HG02938 (cell line): ENCODE results near the gene HLA-DMB.
A peak's percentile ranks its signal among the peaks of the same experiment; 100 is the strongest.

Experiments used
- ATAC-seq: cut with Tn5 transposase; IDR thresholded peaks from one replicate; pipeline ENCODE4 v1.9.1; 2021; ENCODE audit warnings: mild to moderate bottlenecking, moderate library complexity; ENCODE audit not compliant: unreplicated experiment

HLA-DMB gene

DNA sequence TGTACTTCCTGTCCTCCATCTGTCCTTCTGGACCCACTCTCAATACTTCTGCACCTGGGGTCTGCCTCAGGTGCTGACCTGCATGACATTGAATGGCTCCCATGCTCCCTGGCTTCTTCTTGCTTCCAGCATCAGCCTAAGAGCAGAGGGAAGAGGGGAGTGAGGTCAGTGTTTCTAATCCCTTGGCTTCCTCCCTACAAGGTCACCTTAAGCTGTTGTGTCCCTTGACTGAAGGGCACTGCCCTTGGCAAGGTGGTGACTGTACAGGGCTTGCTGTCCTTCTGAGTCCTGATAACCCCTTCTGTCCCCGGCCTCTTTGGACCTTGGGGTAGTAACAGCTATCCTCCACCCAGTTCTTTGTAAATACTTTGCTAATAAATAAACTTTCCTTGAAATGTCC, 9.6 kb downstream of the HLA-DMB start:
- ATAC-seq = no peak

DNA sequence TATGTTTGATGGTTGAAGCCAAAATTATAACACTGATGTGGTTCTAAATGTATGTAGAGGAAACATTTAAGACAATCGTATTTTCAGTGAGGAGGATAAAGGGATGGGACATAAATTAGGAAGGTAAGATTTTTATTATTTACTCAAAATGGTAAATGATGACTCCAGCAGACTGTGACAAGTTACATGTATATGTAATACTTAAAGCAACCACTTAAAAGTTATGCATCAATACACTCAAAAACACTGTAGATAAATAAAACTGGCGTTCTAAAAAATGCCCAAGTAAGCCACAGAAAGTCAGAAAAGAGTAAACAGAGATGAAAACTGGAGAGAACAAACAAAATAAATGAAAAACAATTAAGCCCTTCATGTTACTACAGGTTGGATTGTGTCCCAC, 18.7 kb downstream of the HLA-DMB start:
- ATAC-seq = no peak

DNA sequence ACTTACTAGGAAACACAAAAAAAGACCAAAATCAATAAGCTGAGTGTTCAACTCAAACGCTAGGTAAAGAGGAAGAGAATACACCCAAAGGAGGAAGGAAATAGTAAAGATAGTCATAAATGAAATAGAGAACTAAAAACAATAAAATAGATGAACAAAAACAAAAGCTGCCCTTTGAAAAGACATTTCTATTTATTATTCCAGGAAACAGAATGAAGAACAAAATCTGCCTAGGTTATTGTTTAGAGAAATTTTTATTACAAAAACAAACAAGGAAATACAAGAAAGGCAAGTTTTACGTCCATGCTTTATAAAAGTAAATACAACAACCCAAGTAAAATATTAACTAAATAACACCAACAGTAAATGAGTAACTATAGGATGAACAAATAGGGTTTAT, 20.1 kb downstream of the HLA-DMB start:
- ATAC-seq = no peak

DNA sequence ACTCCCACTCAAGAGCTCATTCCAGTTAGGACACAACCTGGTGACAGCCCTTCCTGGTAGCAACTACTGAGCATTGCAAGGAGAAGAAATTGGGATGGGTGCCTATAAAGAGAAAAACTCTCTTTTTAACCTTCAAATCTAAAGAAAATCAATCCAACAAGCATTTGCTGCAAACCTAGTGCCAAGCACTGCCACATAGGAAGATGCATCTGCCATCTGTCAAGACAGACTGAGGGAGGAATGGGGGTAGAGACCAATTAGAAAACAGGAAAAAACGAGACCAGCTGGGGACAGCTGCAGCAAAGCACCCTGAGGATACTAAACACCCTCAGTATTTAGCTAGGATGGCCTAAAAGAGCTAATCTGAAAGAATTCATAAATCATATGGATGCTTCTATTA, 27.9 kb downstream of the HLA-DMB start:
- ATAC-seq = no peak

DNA sequence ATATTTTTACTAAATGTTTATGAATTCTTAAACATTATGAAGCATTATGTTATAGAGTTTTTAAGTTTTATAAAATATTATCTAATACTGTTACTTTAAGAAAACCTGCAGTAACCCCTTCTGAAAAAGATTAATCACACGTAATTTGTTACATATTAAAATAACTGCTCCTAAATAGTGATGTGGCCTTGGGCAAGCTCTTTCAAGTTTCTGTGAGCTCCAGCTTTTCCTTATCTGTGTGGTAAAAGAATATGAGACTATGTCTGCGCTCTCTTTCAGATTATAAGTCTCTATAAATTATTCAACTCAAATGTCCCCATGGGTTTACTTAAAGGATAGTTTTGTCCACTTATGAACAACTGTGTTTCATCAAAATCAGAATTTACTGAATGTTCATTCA, 31.9 kb downstream of the HLA-DMB start:
- ATAC-seq = no peak

DNA sequence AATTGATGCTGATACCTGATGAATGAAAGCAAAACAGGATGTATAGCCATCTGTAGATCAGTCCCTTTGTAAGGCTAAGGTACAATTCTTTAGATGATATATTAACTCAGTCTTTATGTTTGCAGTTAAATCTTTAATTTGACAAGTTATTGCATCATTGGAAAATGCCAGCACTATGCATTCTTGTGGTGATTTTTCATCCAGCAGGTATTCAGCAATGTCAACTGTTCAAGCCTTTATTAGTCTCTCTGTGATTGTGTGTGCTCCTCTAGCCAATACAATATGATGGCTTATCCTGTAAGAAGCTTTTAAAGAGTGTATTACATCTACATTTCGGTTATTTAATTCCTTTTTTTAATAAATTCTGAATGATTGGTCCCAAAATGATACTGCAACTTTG, 34.3 kb downstream of the HLA-DMB start:
- no peak for ATAC-seq

DNA sequence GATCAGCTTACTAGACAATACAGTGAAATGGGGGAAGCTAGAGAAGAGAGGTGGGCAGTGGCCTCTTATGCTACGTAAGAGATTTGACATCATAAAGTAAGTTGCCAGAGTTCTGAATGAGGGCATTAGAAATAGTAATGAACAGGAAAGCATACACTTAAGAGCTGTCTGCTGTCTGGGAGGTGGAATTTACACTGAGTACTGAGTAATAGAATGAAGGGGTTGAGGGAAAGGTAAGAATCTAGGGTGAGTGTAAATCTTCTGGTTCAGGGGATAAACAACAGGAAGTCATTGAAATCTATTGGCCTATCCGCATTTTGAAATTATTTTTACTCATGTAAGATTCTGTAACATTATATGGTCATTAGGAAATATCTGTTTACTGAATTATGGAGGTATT, 35.8 kb downstream of the HLA-DMB start:
- ATAC-seq = no peak

DNA sequence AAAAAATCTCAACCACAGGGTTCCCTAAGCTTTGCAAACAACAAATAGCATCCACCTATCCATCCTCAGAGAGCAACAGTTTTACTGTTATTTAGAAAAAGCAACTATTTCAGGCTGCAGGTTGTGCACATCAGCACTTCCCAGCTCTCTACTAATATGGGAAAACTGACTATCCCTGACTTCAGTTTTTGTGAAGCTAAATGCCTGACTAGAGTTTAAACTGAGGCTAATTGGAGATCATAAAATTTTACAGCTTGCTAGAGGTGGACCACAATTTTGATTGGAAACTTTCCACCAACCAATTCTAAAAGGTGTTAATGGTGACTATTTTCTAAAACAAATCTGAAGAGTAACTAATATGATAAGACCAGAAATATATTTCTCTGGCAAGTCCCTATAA, 36.9 kb downstream of the HLA-DMB start:
- ATAC-seq = no peak

DNA sequence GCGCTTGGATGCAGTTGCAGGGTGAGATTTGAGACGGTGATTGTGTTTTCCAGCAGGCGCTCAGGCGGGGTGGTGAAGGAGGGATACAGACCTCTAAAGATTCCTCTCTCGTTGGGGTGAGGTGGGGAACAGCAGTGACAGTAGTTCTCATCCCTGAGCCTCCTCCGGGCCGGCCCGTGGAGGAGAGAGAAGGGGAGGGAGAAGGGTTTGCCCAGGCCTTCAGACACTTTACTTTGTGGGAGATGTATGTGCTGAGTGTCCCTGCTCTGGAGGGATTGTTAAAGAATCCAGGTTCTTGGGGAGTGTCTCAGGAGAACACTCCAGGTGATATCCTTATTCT, 45.9 kb downstream of the HLA-DMB start:
- ATAC-seq = no peak

DNA sequence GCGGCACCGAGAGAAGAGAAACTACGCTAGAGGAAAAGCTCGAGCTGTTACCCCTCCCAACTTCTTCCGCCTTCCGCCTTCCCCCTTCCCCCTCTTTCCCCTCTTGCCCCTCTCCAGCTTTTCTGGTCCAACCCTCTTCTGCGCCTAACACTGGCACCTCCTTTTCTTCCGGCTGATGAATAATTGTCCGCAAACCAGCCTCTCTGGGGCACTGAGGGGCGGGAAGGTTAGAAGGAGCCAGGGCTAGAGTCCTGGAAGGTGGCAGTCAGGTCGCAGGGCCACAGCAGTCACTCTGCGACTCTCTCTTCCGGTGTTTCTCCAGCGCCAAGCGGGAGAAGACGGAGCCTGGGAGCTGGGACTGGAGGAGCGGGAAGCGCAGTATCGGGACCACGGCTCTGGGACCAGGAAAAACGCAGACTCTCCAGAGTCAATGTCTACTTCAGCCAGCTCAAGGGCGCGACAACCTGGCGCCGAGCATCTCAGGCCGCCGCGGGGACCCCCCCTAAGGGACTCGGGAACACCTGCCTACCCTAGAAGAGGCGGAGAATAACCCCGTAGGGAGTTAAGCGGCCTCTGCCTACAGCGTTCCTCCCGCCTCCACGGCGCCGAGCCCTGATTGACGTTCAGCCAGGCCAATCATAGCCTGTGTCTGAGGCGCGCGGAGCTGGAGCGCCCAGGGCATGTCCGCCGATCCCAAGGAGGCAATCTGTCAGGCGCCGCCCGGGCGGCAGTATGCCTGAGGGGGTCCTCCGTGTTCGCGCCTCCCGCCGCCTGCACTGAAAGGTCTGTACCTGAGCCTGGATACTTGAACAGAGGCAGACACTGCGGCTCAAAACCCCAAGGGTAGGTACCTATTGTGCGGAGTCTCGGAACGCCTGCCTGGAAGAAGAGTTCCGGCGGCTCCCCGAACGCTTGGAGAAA, 46.5 kb downstream of the HLA-DMB start:
- ATAC-seq = peak; percentile 96

DNA sequence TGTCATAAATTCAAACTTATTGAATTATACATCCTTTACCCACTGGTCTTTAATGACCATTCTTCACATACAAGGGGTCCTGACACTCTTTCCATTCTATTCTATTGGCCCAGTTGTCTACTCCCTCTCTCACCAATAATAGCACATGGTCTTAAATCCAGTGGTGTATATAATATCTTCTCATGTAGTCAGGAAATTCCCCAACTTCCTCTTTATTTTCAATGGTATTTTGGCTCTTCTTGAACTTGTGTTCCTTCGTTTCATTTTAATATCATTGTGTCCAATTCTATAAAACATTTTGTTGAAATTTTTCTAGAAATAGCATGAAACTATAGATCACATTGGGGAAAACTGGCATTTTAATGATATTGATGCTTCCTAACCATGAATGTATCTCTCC, 50.0 kb downstream of the HLA-DMB start:
- ATAC-seq = no peak

DNA sequence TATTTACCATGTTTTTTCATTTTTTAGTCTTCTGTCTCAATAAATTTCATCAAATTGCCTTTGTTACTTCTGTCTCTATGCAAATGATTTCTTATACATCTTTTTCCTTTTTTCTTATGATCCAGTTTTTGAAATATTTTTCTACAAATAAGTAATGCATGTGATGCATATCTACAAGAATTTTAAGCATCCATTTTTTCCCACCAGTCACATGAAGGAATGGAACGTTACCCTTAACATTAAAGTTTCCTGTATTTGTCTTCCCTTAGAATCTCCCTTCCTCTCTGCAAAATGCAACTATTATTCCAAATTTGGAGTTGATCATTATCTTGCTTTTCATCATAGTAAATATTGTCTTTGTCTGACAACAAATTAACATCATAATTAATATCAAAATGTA, 51.3 kb downstream of the HLA-DMB start:
- ATAC-seq = no peak

DNA sequence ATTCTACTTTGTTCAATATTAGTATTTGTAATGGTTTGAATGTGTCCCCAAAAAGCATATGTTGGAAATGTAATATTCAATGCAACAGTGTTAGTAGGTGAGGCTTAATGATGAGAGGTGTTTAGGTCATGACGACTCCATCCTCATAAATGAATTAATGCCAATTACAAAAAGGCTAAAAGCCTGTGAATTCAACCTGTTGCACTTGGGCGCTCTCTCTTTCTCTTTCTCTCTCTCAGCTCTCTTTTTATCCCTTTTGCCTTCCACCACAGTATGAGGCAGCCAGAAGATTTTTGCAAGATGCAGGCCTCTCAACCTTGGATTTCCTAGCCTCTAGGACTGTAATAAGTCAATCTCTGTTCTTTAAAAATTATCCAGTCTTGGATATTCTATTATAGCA, 52.3 kb downstream of the HLA-DMB start:
- no peak for ATAC-seq

DNA sequence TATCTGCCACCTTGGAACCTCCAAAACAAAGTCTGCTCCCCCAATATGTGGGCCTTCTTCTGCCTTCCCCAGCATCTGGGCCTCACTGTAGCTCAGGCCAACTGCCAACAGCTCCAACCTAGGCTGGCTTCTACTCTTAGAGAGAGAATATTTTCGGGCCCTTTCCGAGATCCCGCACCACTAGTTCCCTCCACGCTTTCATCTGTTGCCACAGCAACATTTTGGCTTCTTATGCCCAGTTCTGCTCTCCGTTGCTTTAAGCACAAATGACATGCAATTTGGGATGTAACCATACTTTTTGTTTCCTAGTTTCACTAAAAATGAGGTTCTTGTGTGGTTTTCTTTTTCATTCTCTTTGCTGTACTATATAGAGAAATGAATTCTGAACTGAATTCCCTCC, 53.2 kb downstream of the HLA-DMB start:
- ATAC-seq = no peak

DNA sequence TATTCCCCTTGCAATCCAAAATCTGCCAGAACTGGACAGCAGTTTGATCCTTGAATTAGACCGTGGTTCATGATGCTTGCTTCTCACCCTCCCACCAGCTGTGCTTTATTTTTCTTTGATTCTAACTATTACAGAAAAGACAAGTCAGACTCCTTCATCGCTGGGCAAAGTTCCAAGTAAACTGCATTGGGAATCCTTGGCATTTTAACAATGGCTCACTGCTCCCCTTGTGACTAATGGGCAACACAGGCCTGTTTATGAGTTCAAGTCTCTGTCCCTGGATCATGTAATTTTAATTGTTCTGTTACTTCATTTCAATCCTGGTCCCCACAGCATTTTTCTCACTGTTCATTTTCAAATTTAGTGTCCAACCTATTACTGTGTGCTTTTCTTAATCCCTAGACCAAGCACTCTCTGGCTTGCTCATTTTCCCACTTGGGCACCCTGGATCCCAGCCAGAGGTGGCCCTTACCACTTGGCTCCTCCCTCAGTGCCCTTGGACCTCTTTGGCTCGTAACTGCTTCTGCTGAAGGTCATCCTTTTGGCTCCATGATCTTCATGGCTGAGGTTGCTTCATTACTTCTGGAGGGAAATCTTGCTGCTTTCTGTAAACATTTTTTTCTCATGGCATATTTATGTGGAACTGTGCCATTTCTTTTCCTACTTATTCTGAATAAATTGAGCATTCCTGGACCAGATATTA, 54.0 kb downstream of the HLA-DMB start:
- no peak for ATAC-seq

DNA sequence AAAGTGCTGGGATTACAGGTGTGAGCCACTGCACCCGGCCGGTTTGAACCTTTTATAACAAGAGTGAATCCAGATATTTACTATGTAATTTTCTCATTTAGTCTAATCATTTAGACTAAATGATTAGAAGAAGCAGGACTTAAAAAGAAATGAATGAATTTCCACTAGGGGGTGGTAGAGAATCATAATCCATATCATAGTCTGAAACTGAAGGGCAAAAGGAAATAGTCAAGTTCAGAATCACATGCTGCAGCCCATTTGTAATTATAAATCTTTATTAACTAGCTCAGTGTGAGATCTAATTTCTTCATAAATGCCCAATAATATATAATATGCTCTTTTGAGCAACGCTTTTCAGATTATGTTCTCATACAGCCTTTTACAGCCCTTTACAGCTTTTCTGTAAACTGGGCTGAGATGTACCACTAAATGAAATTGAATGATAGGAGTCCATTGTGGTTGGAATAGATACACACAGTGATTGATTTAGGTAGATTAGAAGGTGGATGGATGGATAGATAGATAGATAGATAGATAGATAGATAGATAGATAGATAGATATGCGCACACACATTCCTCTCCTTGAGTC, 55.0 kb downstream of the HLA-DMB start:
- no peak for ATAC-seq
